Islet of Langerhans (tissue), 1 donor: ENCODE results near the gene ZNF629.

Experiments used
- FAIRE-seq: peaks from one replicate; lab custom pipeline; 2011; peaks lifted over from hg19 to GRCh38; lab: Jason Lieb, UNC

ZNF629 gene

DNA sequence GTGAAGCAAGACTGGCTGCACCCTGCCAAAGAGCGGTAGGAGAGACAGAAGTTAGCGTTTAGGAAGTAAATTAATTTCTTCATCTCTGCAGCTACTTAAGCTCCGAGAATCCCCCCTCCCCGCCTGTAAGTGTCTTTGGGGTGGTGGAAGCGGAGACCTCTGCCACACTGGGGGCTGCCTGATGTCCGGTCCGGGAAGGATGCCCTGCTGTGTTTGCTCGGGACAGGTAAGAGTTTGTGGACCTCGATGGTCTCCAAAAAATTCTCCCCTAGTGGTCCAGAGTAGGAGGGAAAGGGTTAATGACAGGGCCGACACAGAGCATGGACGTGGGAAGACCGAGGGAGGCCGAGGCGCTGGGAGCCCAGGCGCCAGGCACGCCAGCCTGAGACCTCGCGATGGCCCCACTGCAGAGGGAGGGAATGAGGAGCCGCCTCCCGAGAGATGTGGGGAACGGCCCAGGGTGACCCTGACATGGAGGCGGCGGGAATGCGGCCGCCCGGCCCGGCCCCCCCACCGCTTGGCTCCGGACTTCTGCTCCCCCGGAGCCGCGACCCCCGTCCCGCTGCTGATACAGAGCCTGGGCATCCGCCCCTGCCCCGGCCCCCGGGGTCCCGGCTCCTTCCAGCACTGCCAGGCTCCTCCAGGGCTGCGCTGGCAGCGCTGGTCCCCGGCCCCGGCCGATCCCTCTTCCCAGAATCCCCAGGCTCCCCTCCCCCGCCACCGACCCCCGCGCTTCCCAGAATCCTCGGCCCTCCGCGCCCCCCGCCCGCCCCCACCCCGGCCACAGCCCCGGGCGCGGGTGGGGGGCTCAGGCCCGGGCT is 680 bp downstream of the ZNF629 start:
- FAIRE-seq = no peak

DNA sequence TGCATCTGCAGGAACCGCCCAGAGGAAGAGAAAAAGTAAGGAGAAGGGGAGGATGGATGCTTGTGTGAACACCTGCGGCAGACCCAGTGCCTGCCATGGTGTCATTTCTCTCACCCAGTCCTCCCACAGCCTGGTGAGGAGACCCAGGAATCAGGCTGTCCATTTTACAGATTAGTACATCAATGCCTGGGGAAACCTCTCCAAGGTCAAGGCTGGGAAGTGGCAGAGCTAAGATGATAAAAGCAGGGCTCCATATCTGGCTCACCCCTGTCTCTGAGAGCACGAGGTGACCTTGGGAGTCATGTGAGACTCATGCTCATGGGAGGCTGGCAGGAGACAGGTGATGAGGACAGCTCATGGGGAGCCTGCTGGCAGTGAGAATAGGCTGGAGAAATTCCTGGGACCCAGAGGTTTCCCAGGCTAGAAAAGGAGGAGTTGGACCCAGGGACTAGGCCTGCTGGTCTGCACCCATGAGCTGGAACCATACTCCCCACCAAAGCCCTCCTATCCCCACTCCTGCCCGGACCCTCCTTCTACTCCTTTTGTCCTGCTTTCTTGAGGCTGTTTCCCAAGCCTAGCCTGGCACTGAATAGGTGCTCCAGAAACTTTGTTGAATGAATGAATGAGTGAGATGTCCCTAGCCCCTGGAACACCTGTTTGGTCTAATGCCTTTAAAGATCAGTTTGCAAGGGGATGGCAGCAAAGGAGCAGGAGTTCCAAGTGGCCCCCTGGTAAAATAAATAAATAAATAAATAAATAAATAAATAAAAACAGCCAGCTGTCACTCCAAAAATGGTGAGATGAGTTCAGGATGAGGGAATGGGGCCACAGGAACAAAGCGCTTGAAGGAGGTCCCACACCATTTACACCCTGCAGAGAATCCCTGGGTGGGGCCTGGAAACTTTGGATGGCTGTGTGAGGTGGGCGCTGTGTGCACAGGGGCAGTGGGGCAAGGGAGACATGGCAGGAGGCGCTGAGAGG is 1.6 kb downstream of the ZNF629 start:
- FAIRE-seq = no peak

GRCh38 chr16:30784215-30784614 is 2.8 kb downstream of the ZNF629 start:
- FAIRE-seq = no peak

- FAIRE-seq = no peak
Measured at GRCh38 chr16:30783280-30784109, 3.5 kb downstream of the ZNF629 start.

DNA sequence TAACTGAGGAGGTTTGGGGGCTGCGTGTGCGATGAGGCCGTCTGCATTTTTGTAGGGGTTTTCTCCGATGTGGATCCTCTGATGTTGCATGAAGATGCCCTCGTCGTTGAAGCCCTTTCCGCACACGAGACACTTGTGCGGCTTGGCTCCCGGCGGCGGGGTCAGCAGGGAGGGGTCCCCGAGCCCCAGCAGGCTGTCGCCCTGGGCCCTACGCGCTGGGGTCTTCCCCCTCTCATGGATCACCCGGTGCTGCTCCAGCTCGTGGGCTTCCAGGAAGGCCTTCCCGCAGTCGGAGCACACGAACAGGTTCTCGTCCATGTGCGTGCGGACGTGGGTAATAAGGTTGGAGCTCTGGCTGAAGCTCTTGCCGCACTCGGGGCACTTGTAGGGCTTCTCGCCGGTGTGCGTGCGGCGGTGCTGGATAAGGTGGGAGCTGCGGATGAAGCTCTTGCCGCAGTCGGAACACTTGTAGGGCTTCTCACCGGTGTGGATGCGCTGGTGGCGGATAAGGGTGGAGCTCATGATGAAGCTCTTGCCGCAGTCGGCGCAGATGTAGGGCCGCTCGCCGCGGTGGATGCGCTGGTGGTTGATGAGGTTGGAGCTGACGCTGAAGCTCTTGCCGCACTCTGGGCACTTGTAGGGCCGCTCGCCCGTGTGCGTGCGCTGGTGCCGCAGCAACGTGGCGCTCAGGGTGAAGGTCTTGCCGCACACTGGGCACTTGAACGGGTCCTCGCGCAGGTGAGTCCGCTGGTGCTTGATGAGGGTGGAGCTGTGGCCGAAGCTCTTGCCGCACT is 4.3 kb downstream of the ZNF629 start:
- FAIRE-seq = no peak

- no peak for FAIRE-seq
Measured at GRCh38 chr16:30780549-30780948, 6.5 kb downstream of the ZNF629 start.

DNA sequence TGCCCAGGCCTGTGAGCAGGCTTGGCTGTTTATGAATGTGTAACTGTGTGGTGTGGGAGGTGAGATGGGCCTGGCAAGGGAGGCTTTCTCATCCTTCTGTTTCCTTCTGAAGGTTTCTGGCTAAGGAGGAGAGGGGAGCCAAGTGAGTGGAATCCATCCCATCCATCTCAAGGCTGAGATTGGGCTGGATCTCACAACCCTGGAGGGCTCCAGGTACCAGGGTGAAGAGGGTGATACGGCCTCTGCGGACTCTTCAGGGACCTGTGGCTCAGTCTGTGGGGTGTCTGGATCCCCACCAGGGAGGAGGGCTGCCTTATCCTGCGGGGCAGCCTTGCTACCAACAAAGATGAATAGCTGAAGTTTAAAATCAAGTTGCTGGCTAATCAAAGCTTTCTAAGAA is 7.0 kb downstream of the ZNF629 start:
- no peak for FAIRE-seq

DNA sequence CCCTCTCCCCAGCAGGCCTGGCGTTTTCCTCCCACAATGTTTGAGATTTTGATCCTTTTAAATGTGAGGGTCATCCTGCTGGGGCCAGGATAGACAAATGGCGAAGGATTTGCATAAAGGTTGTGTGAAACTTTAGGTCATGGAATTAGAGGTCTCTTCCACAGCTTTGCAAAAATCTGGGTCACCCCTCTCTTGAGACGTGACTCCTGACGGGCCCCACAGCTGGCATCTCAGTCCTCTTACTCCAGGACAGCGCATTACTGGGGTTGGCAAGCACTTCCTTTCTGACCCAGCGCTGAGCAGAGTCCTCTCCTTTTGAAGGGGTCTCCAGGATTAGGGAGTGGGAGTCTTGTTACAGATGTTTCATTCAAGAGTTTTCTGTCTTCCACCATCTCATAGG is 7.4 kb downstream of the ZNF629 start:
- FAIRE-seq = no peak

DNA sequence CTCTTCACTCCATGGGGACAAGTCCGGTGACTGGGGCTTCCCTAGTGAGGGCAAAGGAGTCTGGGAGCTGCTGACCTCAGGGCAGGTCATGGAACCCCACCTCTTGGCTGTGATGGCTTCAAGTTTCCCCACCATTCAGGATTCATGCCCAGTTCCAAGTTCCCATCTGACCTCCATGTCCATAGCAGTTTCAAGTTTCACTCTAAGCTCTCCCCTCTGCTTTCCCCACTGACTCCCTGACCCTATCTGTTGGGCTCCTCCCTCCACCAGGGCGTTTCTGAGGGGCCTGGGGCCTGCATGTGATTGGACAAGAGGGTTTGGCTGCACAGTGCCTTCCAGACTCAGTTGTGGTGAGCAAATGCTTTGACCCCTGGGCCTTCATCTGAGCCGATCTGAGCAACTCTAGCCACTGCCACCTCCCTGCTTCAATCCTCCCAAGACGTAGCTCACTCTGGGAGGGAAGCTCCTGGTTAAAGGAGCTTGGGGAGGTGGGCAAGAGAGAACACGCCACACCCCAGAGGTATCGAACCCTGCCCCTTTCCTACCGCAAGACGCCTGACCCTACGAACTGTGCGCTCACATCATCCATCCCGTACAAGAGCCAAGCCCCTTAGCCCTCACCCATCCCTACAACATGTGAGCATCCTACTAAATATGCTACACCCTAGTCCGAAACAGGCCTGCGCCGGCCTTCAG is 8.3 kb downstream of the ZNF629 start:
- FAIRE-seq = no peak

DNA sequence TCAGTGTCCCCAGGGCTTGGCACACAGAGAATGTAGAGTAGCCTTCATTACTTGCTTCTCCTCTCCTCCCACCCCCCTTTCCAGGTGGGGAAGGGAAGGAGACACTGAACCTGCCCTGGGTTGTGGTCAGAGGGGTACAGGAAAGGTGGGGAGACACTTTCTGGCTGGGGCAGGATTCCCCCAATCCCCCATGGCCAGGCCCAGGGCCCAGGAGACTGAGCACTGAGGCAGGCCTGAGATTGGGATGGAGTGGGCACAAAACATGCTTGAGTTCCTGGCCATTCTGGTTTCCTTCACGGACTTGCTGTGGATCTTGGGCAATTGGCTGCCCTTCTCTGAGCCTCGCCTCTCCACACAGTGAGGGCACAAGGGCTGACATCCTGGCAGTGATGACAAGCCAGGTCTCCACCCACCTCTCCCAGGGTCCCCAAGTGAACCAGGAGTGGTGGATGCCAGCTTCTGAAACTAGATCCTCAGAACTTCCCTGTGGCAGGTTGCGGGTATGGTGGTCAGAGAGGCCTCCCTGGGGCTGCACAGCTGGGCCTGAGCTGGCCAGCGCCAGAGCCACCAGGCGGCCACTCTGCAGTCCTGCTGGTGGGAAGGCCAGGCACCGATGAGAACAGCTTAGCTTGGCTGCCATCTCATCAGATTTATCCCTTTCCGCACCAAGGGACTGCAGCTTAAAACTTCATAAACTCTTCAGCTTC is 9.3 kb downstream of the ZNF629 start:
- FAIRE-seq = no peak

DNA sequence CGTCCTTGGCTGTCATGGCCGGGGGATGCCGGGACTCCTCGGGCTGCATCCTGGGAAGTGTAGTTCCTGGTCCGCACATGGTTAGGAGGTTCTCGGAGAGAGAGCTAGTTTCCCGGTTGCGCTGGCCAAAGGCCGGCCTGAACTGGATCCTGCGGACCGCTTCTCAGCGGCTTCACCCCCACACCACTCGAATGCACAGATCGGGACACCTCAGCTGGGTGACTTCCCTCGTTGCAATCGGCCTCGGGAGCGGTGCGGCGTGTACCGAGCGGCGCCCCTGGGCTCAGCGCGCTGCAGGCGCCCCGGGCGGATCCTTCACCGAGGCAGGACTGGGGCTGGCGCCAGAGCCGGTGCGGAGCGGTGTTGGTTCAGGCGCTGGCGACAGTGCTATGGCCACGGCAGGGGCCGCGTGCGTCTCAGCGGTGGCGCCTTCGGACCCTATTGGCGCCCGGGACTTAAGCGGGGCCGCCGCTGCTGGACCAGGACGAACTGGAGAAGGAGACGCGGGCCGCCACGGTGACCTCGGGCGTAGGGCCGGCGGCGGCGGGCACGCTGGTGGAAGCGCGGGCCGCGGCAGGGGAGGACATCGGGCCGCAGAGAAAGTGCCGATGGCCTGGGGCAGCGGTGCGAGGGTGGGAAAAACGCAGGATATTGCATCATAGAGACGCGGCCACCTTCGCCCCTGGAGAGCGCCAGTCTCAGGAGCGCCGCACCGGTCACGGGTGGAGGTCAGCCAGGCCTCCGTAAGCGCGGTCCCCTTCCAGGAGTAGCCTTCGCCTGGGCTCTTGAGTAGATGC is 11.4 kb downstream of the ZNF629 start:
- no peak for FAIRE-seq

- no peak for FAIRE-seq
Measured at GRCh38 chr16:30775131-30775391, 11.9 kb downstream of the ZNF629 start.

GRCh38 chr16:30774367-30775130 is 12.5 kb downstream of the ZNF629 start:
- FAIRE-seq = no peak

DNA sequence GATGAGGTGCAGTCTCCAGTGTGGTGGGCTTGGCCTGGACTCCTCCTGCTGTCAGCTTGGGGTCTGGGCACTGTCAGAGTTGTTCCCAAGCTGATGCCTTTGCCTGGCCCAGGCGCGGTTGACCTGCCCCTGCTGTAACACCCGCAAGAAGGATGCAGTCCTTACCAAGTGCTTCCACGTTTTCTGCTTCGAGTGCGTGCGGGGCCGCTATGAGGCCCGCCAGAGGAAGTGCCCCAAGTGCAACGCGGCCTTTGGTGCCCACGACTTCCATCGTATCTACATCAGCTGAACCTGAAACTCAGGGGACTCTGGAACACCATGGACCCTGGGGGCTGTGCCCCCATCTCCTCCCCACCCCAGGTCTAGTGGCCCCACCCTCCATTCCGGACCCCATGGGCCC is 13.2 kb downstream of the ZNF629 start:
- FAIRE-seq = no peak

- FAIRE-seq = no peak
Measured at GRCh38 chr16:30771726-30772125, 15.3 kb downstream of the ZNF629 start.

DNA sequence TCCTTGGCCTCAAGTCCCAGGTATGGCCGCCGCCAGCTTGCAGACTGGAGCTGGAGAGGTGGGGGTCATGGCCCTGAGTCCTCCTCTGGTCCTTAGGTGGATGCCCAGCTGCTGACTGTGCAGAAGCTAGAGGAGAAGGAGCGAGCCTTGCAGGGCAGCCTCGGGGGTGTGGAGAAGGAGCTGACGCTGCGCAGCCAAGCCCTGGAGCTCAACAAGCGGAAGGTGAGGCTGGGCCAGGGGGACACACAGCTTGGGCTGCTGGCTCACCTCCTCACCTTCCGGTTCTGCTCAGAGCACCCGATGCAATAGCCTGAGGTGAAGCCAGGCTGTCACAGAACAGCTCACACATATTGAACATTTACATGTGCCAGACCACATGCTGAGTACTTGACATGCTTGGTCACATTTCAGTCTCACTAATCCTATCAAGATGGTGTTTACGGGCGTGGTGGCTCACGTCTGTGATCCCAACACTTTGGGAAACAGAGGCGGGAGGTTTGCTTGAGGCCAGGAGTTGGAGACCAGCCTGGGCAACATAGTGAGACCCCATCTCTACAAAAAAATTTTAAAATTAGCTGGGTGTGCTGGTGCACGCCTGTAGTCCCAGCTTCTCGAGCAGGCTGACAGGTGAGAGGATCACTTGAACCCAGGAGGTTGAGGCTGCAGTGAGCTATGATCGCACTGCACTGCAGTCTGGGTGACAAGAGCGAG is 17.5 kb downstream of the ZNF629 start:
- no peak for FAIRE-seq

- FAIRE-seq = no peak
Measured at GRCh38 chr16:30768583-30769181, 18.3 kb downstream of the ZNF629 start.
